IPS-11a (cell line): ENCODE data around the gene DMPK.

Experiments
- H3K4me3 ChIP-seq: one replicate; pipeline ENCODE4 v1.5.1; 2013; ENCODE audit warnings: low read depth, low read length, control low read depth

DMPK gene

GRCh38 chr19:45770192-45771101 is 11.8 kb downstream of the DMPK start:
- peak overlapping the region; percentile 67 for H3K4me3 ChIP-seq

DNA sequence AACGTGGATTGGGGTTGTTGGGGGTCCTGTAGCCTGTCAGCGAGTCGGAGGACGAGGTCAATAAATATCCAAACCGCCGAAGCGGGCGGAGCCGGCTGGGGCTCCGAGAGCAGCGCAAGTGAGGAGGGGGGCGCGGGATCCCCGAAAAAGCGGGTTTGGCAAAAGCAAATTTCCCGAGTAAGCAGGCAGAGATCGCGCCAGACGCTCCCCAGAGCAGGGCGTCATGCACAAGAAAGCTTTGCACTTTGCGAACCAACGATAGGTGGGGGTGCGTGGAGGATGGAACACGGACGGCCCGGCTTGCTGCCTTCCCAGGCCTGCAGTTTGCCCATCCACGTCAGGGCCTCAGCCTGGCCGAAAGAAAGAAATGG is 12.5 kb downstream of the DMPK start:
- H3K4me3 ChIP-seq, result peak overlapping the region; percentile 67

- H3K4me3 ChIP-seq, result peak within 1 kb of the TSS; percentile 78
Observed at GRCh38 chr19:45768984-45769782, 13.1 kb downstream of the DMPK start, which contains the start of gene SIX5. Gene SIX5 (minus strand): TSS chr19:45769252. CDS start chr19:45768844, 408 bp downstream.

GRCh38 chr19:45768655-45768983 is 13.7 kb downstream of the DMPK start:
- peak overlapping the region; percentile 78 for H3K4me3 ChIP-seq

DNA sequence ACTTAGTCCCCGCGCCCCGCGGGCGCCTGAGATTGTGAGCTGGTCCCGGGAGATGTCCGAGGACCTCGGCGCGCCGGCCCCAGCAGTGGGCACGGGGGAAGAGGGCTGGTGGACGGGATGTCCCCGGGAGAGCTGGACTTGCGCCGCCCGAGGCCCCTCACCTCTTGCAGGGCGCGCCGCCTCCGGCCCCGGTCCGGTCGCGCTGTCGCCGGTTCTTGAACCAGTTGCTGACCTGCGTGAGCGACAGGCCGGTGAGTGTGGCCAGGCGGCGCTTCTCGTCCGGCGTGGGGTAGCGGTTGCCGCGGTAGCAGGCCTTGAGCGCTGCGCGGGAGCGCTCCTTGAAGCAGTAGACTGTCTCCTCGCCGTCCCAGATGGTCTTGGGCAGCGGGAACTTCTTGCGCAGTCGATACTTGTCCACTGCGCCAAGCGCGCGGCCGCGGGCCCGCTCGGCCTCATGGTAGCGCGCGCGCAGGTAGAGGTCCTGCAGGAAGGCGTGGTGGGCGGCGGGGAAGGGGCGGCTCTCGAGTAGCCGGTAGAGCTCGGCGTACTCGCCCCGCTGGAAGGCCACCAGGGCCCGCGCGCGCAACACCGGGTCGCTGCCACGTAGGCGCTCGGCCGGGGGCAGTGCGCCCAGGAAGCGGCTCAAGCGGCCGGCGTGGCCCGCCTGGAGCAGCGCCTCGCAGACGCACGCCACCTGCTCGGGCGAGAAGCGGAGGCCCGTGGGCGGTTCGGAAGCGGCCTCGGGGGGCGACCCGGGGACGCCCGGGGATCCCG is 14.2 kb downstream of the DMPK start:
- peak overlapping the region; percentile 78 for H3K4me3 ChIP-seq

DNA sequence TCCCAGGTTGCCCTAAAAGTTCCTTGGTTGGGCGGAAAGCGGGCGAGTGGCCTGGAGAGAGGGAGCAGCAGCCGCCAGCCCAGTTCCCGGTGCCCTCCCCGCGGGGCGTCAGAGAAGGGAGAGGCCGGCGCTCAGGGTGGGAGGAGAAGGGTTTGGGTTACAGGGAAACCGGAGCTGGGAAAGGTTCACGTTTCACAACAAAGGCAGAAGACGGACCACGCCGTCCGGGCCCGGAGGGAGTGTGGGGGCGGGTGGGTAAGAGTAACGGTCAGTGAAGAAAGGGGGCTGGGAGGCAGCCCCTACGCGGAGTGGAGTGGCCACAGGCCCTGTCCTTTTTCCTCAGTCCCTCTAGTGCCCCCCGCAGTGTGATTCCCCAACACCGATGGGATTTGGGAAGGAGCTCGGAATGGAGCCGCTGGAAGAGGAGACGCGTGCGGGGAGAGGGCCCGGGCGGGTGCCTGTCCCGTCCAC is 14.8 kb downstream of the DMPK start:
- peak overlapping the region; percentile 78 for H3K4me3 ChIP-seq

DNA sequence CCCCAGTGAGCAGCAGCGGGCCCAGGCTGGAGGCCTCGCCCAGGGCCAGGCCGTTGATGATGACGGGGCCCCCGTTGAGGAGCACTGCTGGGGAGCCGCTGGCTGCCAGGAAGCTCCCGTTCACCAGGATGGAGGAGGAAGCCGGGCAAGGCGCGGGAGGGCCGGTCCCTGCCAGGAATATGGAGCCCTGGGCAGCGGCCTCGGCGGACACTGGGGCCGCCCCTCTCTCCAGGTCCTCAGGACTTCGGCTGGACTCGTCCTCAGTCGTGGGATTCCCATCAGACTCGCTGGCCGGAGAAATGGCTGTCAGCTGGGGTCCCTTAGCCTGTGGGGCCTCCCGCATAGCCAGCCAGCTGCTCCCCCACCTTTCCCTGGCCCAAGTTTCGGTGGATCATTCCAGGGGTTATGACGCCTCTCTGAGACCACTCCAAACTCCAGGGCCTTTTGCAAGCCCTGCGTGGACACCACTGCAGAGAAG is 15.4 kb downstream of the DMPK start:
- H3K4me3 ChIP-seq, result peak overlapping the region; percentile 78

GRCh38 chr19:45766296-45766868 is 15.9 kb downstream of the DMPK start:
- no peak overlapping the region for H3K4me3 ChIP-seq

GRCh38 chr19:45765702-45766295 is 16.5 kb downstream of the DMPK start:
- H3K4me3 ChIP-seq, result no peak overlapping the region

- H3K4me3 ChIP-seq, result no peak overlapping the region
Observed at GRCh38 chr19:45764945-45765701, 17.2 kb downstream of the DMPK start.

GRCh38 chr19:45764475-45764874 is 17.8 kb downstream of the DMPK start:
- H3K4me3 ChIP-seq, result no peak overlapping the region

DNA sequence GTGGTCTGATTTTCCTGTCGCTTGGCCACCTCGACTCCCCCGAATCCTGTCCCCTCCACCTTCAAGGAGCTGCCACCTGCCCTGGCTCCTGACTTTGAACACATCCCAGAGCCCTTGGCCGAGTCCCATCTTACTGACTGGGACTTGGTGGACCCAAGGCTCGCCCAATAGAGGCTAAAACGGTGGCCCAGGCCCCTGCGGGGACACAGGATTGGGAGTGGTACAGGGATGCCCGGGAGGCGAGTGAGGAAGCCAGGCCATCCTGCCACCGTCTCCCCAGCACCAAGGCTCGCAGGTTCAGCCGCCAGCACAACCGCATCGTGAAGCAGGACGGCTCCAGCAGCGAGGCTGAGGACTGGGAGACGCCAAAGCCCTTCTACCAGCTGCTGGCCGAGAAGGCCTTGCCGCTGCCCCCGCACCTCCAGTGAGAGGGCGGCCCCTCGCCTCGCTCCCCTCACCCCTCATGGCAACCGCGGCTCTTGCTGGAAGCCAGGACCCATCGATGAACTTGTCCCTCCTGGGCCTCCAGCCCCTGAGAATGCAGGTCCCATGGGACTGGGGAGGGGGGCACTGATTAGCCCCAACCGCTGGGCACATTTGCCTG is 18.5 kb downstream of the DMPK start:
- no peak overlapping the region for H3K4me3 ChIP-seq

- no peak overlapping the region for H3K4me3 ChIP-seq
Observed at GRCh38 chr19:45762870-45763631, 19.2 kb downstream of the DMPK start.

DNA sequence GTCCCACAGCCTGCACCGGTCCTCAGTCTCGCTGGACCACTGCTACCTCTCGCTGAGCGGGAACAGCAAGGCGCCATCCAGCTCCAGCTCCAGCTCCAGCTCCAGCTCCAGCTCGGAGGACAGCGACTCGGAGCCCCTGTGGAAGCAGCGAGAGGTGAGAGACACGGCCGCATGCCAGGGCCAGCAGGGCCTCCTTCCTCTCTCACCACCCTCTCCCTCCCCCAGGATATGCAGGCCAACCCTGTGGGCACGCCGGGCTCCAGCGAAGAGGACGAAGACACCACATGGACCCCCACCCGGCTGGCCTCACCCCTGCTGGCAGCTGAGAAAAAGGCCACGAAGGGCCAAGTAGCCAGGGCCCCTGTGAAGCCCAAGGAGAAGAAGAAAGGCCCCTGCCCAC is 20.6 kb downstream of the DMPK start:
- no peak overlapping the region for H3K4me3 ChIP-seq

- no peak overlapping the region for H3K4me3 ChIP-seq
Observed at GRCh38 chr19:45758921-45759320, 23.4 kb downstream of the DMPK start.

DNA sequence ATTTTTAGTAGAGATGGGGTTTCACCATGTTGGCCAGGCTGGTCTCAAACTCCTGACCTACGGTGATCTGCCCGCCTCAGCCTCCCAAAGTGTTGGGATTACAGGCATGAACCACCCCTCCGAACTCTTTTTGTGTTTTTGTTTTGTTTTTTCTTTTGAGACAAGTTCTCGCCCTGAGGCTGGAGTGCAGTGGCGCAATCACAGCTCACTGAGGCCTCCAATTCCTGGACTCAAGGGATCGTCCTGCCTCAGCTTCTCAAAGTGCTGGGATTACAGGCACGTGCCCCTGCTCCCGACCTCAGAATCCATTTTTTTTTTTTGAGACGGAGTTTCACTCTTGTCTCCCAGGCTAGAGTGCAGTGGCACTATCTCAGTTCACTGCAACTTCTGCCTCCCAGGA is 24.6 kb downstream of the DMPK start:
- H3K4me3 ChIP-seq, result no peak overlapping the region

GRCh38 chr19:45754323-45754722 is 28.0 kb downstream of the DMPK start:
- no peak overlapping the region for H3K4me3 ChIP-seq

DNA sequence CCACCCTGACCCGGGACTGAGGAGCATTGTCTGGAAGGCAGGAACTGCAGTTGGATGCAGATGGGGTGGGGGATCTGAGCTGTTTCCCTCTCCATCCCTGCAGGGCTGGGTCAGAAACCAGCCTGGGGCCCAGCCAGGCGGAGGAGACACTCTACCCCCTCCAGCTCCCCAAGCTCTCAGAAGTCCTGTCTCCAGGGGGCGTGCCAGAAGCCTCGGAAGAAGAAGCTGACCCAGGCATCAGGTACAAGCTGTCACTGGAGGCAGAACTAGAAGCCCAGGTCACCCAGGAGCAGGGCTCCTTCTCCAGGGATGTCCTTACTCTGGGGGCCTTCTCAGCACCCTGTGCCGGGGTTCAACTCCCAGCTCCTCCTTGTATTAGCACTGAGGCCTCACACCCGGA is 28.7 kb downstream of the DMPK start:
- no peak overlapping the region for H3K4me3 ChIP-seq
